Peyer's patch (tissue), 4 donors: Measurements from ENCODE around the gene TTC27.

ENCODE experiments used
- POLR2A ChIP-seq, 2 donors: fragments of 450-650 bp; IDR thresholded peaks; one replicate each; pipeline ENCODE4 v1.5.1; 2017; ENCODE audit warnings: antibody characterized with exemption in 2 of 2, mild to moderate bottlenecking in 2 of 2, moderate library complexity in 2 of 2
- TF ChIP-seq, protein P1 (sequence below), 6 experiments: fragments of 450-650 bp in 4 of 6; fragments of 200-600 bp in 2 of 6; sonication (generic) in 1 of 6; IDR thresholded peaks; one replicate each; pipeline ENCODE4 v1.5.1; 2017 to 2019; ENCODE audit warnings: antibody characterized with exemption in 6 of 6, mild to moderate bottlenecking in 3 of 6, moderate library complexity in 1 of 6

DNA sequence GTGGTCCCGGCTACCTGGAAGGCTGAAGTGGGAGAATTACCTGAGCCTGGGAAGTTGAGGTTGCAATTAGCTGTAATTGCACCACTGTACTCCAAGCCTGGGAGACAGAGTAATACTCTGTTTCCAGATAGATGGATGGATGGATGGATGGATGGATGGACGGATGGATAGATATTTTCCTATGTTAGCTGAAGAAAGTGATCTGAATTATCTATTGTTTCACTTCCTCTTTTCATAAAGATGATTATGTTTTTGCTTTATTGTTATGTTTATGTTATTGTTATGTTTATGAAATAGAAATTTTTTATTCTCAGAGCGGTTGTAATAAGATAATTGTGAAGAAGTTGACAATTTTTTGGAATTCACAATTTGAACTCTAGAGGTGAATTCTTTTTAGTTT lies 33.3 kb upstream of the TTC27 start:
- TF ChIP-seq, protein P1, sequence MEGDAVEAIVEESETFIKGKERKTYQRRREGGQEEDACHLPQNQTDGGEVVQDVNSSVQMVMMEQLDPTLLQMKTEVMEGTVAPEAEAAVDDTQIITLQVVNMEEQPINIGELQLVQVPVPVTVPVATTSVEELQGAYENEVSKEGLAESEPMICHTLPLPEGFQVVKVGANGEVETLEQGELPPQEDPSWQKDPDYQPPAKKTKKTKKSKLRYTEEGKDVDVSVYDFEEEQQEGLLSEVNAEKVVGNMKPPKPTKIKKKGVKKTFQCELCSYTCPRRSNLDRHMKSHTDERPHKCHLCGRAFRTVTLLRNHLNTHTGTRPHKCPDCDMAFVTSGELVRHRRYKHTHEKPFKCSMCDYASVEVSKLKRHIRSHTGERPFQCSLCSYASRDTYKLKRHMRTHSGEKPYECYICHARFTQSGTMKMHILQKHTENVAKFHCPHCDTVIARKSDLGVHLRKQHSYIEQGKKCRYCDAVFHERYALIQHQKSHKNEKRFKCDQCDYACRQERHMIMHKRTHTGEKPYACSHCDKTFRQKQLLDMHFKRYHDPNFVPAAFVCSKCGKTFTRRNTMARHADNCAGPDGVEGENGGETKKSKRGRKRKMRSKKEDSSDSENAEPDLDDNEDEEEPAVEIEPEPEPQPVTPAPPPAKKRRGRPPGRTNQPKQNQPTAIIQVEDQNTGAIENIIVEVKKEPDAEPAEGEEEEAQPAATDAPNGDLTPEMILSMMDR (IDR thresholded peaks at IDR 0.05), result no peak
- TF ChIP-seq POLR2A (IDR thresholded peaks at IDR 0.05), result no peak
